Liver (tissue), 3 donors: ENCODE measurements around the gene SLC7A14.

Experiments used
- ATF3 ChIP-seq: IDR thresholded peaks from 2 replicates; pipeline ENCODE4 v1.6.1; 2016; ENCODE audit warnings: antibody characterized with exemption
- CTCF ChIP-seq: fragments of 150-350 bp; IDR thresholded peaks from 2 replicates; pipeline ENCODE4 v1.5.1; 2017; ENCODE audit warnings: improper control_type of control experiment, low read depth, low read length; ENCODE audit not compliant: missing input control
- REST ChIP-seq: IDR thresholded peaks from 2 replicates; pipeline ENCODE4 v1.6.1; 2016; ENCODE audit warnings: antibody characterized with exemption, mild to moderate bottlenecking
- TAF1 ChIP-seq: conservative IDR thresholded peaks from 2 replicates; pipeline ENCODE4 v1.6.1; 2016; ENCODE audit warnings: antibody characterized with exemption, mild to moderate bottlenecking
- YY1 ChIP-seq: IDR thresholded peaks from 2 replicates; pipeline ENCODE4 v1.6.1; 2016; ENCODE audit warnings: antibody characterized with exemption, mild to moderate bottlenecking
- ZBTB33 ChIP-seq: IDR thresholded peaks from 2 replicates; pipeline ENCODE4 v1.6.1; 2016; ENCODE audit warnings: antibody characterized with exemption
- donor health status: healthy.
- donor health status: healthy.

GRCh38 chr3:170508839-170509238 lies 77.0 kb downstream of the SLC7A14 start:
- no peak for TF ChIP-seq YY1
- no peak for TF ChIP-seq REST
- TF ChIP-seq CTCF: no peak
- TF ChIP-seq TAF1: no peak
- TF ChIP-seq ATF3: no peak
- no peak for TF ChIP-seq ZBTB33
